ENCODE measurements around the gene GDNF. TPM values are rescaled to one million over a fixed set of nuclear protein-coding genes. Genes with fewer than 3 reads are reported as not detected.

The GDNF gene
- total and polyA plus RNA-seq, 9 donors, result 0.23 to 6.3 (median 3.6) TPM

DNA sequence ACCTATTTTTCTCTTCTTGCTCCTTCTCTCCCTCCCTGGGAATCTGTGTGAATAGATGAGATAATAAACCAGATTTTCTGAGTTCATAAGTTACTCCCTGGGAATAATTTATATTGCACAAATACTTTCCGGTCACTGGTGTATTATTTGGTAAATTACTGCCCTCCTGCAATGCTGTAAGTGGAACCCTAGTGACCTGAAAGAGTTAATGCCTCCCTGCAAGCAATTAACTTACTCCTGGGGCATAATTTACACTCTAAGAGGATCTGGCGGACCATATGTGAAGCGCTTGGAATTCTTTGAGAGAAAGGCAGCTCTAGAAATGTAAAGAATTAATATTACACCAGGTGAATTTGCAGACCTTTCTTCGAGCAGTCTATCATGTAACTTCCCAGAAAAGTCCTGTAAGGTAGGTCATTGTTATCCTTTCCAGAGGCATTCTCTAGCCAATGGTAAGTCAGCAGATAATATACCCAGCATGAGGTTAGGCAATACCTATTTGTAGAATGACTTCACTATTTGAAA lies 7.0 kb upstream of the GDNF start:
- no peak for DNase-seq
- 90 to 92% (median 91%) methylated on average over 4 of the region's 4 CpGs for WGBS, 3 donors
- Histone ChIP-seq H3K27me3 (no peaks in the 10 kb centered on the region), H3K9me3 (no peaks in the 10 kb centered on the region), H3K4me3 (no peak overlapping the region), H3K27ac (no peak overlapping the region), H3K4me1 (ENCODE audit: insufficient read depth) (no peaks in the 10 kb centered on the region), H3K36me3 (no peaks in the 10 kb centered on the region)
- intact Hi-C loops (cut with DNase I), result no loop called here
- TF ChIP-seq, protein P1, sequence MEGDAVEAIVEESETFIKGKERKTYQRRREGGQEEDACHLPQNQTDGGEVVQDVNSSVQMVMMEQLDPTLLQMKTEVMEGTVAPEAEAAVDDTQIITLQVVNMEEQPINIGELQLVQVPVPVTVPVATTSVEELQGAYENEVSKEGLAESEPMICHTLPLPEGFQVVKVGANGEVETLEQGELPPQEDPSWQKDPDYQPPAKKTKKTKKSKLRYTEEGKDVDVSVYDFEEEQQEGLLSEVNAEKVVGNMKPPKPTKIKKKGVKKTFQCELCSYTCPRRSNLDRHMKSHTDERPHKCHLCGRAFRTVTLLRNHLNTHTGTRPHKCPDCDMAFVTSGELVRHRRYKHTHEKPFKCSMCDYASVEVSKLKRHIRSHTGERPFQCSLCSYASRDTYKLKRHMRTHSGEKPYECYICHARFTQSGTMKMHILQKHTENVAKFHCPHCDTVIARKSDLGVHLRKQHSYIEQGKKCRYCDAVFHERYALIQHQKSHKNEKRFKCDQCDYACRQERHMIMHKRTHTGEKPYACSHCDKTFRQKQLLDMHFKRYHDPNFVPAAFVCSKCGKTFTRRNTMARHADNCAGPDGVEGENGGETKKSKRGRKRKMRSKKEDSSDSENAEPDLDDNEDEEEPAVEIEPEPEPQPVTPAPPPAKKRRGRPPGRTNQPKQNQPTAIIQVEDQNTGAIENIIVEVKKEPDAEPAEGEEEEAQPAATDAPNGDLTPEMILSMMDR (IDR thresholded peaks at IDR 0.05), result no peak
- TF ChIP-seq POLR2A (IDR thresholded peaks at IDR 0.05), result no peak
- TF ChIP-seq EP300 (IDR thresholded peaks at IDR 0.05), result no peak

DNA sequence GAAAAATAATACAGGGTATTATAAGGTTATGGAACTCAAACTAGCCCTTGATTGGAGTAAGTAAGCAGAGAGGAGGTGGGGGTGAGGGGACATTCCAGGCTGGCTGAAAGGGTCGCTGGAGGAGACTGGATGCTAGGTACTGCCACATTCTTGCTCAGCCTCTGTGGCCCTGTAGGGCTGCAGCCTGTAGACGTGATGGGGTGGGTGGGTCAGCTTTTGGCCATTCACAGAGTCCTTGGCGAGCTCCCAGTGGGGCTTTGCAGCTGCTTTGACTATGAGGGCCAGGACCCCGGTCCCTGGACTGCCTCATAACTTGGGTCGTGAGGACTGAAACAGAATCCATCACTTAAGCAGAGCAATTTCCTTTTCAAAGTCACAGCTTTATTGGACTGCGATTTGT lies 4.2 kb upstream of the GDNF start:
- no peak for DNase-seq
- no peaks in the 10 kb centered on the region for H3K27me3 ChIP-seq
- TF ChIP-seq EP300 (IDR thresholded peaks at IDR 0.05), result no peak
- TF ChIP-seq POLR2A (IDR thresholded peaks at IDR 0.05), result no peak
- TF ChIP-seq, protein P1 (IDR thresholded peaks at IDR 0.05), result no peak
- intact Hi-C loops (cut with DNase I), result no loop called here
- H3K9me3 ChIP-seq, result no peaks in the 10 kb centered on the region
- 70 to 72% (median 71%) methylated on average over 6 of the region's 6 CpGs for WGBS, 3 donors
- H3K4me3 ChIP-seq, result no peak overlapping the region
- no peaks in the 10 kb centered on the region for H3K36me3 ChIP-seq
- H3K4me1 ChIP-seq (ENCODE audit: insufficient read depth), result no peaks in the 10 kb centered on the region
- H3K27ac ChIP-seq, result no peak overlapping the region

DNA sequence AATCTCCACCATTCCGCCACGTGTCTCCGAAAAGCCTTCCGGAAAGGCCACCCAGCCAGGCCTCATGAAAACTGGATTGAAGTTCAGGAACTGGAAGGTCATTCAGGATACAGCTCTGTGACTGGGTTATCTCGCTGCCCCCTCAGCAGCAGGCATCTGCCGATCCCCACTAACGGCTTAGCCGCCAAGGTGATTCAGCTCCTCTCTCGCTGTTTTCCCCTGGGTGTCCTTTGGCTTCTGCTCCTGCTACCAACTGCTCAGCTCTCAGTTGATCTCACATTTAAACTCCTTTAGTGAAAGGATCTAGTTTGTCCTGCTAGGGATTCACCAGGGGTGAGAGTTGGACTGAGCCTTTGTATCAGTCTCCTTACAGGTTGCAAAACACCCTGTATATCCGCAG lies 2.2 kb upstream of the GDNF start:
- H3K27me3 ChIP-seq, result no peaks in the 10 kb centered on the region
- no peaks in the 10 kb centered on the region for H3K9me3 ChIP-seq
- no peak overlapping the region for H3K4me3 ChIP-seq
- no peaks in the 10 kb centered on the region for H3K4me1 ChIP-seq (ENCODE audit: insufficient read depth)
- intact Hi-C loops (cut with DNase I), result no loop called here
- no peak for TF ChIP-seq EP300 (IDR thresholded peaks at IDR 0.05)
- TF ChIP-seq, protein P1 (IDR thresholded peaks at IDR 0.05), result no peak
- no peak for TF ChIP-seq POLR2A (IDR thresholded peaks at IDR 0.05)
- WGBS, 3 donors, result 88 to 93% (median 92%) methylated on average over 10 of the region's 10 CpGs
- no peak overlapping the region for H3K27ac ChIP-seq
- H3K36me3 ChIP-seq, result no peaks in the 10 kb centered on the region
- DNase-seq, result no peak

DNA sequence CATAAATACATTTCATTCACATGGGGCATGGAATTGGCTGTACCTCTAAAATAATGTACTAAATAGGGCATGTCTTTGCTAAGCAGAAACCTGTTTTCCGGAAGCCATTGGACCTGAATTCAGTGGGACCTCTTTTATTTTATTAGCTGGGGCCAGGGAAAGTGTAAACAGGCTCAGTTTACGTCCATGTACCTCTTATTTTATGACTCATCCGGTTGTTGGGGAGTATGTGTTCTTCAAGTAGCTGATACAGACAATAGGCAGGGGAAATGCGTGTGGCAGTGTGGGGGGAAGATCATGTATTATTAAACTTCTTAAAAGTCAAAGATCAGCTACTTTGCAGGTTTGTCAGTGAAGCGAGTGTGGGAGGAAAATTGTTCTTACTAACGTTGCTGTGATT lies 1.4 kb upstream of the GDNF start:
- DNase-seq, result no peak
- no peaks in the 10 kb centered on the region for H3K9me3 ChIP-seq
- 51 to 56% (median 52%) methylated on average over 6 of the region's 6 CpGs for WGBS, 3 donors
- H3K4me3 ChIP-seq, result no peak overlapping the region
- intact Hi-C loops (cut with DNase I), result no loop called here
- TF ChIP-seq, protein P1 (IDR thresholded peaks at IDR 0.05), result no peak
- TF ChIP-seq EP300 (IDR thresholded peaks at IDR 0.05) (no peak), POLR2A (IDR thresholded peaks at IDR 0.05) (no peak)
- no peak overlapping the region for H3K27ac ChIP-seq
- no peaks in the 10 kb centered on the region for H3K4me1 ChIP-seq (ENCODE audit: insufficient read depth)
- no peaks in the 10 kb centered on the region for H3K27me3 ChIP-seq
- H3K36me3 ChIP-seq, result no peaks in the 10 kb centered on the region

All from ovary (tissue), 9 donors.